Globus pallidus (tissue), 1 donor: Measurements from ENCODE around the gene ATG7.
"Not testable (repeated sequence)": the region's sequence is repeated elsewhere in the genome, so short reads cannot be mapped to it uniquely, and the experiment has no call there.

Source experiments
- DNase-seq: peaks from one replicate; pipeline ENCODE4 v3.0.0-alpha.2; 2015; ENCODE audit warnings: low spot score

Gene ATG7

DNA sequence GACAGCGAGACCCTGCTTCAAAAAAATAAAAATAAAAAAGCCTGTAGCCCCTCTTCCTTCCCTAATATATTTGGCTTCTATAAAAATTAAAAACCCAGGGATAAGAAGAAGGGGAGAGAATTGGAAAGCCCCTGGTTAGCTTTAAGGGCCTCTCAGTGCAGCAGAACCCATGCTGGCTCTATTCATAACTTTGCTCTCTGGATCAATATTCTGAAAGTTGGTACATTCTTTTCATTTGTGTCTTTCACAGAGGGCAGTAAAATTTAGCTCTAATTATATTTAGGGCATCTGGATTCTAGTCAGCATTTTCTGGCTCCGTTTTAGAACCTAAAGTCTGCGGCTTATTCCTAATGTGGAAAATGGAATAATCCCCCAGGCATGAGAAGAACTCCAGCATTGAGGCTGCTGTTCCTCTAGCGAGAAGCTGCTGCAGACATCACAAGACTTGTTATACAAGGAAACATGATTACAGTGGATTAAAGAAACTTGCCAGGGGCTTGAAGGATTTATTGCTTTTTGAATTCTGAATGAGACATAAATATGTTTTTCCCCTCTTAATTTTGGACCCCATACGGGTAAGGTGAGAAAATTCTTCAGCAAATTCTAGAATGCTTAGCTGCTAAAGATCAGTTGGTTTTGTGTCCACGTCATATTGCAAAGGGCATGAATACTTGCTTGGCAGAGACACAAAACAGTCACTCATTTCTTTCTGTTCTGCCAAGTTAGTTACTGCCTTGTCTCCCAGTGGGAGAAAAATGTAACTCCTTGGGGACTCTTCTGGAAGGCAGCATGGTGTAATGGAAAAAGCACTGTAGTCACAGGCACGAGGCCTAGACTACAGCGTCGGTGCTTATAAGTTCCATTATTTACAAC lies 193.8 kb downstream of the ATG7 start:
- peak; percentile 58 for DNase-seq

GRCh38 chr3:11467875-11468274 lies 195.7 kb downstream of the ATG7 start:
- no peak for DNase-seq

- DNase-seq, result no peak
Measured at GRCh38 chr3:11470031-11470853, 198.0 kb downstream of the ATG7 start.

GRCh38 chr3:11475324-11475723 lies 203.1 kb downstream of the ATG7 start:
- DNase-seq, result no peak

GRCh38 chr3:11476735-11477144 lies 204.5 kb downstream of the ATG7 start:
- no peak for DNase-seq

- DNase-seq, result no peak
Measured at GRCh38 chr3:11477407-11477911, 205.3 kb downstream of the ATG7 start.

- DNase-seq, result no peak
Measured at GRCh38 chr3:11478167-11478566, 206.0 kb downstream of the ATG7 start.

- DNase-seq, result no peak
Measured at GRCh38 chr3:11479221-11479620, 207.0 kb downstream of the ATG7 start.

GRCh38 chr3:11480663-11481298 lies 208.6 kb downstream of the ATG7 start:
- DNase-seq, result no peak

GRCh38 chr3:11481556-11481955 lies 209.4 kb downstream of the ATG7 start:
- no peak for DNase-seq

GRCh38 chr3:11482021-11482420 lies 209.8 kb downstream of the ATG7 start:
- DNase-seq, result peak; percentile 70

DNA sequence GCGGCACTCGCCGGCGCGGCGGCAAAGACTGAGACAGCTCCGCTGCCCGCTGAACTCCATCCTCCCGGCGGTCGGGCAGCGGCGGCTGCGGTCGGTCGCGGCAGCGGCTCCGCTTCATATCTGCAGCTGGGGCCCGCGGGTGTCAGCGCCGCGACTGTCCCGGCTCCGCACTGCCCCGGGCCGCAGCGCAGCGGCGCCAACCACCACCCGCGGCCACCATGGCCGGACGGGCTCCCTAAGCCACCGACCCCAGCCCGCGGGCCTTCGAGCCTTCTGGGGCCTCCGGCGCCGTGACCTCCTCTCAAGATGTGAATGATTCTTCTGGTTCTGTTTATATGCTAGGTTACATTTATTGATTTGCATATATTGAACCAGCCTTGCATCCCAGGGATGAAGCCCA lies 216.2 kb downstream of the ATG7 start:
- DNase-seq, result not testable (repeated sequence)

DNA sequence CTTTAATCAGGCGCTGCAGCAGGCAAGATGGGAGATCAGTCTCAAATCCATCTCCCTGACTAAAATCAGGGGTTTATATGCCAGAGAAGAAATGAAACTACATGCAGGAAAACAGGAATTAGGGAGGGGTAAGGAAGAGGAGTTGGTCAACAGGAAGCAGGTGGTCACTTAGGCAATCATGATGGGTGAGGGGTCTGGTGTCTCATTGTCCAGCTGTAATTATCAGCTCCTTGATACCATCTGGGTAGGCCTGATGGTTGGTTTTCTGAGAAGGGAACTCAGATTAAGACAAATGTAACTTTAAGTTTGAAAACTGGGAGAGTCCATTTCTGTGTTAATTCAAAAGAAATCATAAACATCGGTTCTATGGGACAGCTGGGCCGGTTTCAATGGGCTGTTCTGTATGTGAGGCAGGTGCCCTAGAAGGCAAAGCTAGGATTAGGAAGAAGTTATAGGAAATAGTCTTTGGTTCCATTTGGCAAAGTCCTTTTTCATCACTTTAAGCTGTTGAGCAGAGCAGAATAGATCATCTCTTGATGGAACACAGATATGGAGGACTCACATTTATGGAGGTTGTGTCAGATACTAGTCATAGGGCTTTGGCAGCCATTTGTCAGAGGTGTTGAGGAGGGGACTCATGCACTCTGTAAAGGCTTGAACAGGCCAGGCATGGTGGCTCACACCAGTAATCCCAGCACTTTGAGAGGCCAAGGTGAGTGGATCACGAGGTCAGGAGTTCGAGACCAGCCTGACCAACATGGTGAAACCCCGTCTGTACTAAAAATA lies 222.1 kb downstream of the ATG7 start:
- no peak for DNase-seq

DNA sequence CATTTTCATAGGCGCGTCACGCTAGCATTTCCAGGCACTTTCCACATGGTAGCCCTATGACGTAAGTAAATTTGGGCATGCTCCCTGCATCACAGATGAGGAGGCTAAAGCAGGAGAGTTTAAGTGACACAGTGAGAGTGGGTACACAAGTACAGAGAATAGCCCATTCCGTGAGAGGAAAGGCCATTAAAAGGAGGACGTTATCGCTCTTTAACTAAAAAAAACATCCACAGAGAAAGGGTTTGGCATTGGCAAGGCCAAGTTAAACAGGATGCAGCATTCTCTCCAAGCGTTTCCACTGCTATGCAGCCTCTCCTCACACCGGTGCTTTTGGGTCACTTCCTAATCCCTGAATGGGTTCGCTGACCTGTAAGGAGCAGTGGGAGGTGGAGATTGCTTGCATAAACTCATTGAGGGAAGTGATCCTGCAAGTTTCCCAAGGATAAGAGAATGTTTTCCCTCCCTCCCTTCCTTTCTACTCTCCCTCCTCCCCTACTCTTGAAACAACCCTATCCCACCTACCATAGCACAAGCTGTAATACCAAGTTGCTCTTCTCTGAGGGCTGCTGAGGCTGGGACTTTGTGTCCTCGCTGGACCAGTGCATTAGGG lies 223.9 kb downstream of the ATG7 start:
- DNase-seq, result no peak

- no peak for DNase-seq
Measured at GRCh38 chr3:11498177-11498576, 226.0 kb downstream of the ATG7 start.

DNA sequence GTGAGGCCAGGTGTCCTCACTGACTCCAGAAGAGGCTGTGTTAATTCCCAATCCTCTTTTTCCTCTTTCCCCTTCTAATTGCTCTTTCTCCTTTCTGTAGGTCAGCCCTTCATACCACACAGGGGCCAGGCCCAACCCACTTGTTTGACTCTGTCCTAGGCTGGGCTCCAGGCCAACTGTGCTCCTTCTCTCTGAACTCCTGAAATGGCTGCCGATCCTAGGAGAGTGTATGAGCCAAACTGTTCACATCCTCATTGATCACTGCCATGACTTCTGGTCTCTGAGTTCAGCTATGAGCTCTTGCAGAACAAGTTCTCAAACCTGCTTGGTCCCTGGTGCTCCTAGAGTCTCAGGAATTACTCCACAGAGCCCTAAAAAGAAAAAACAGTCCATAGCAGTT lies 226.4 kb downstream of the ATG7 start:
- DNase-seq, result no peak

GRCh38 chr3:11499144-11499543 lies 226.9 kb downstream of the ATG7 start:
- no peak for DNase-seq

GRCh38 chr3:11502413-11502812 lies 230.2 kb downstream of the ATG7 start:
- DNase-seq, result not testable (repeated sequence)

- DNase-seq, result no peak
Measured at GRCh38 chr3:11507719-11508118, 235.5 kb downstream of the ATG7 start.

- no peak for DNase-seq
Measured at GRCh38 chr3:11508346-11509172, 236.4 kb downstream of the ATG7 start.
